ENCODE results near the gene TFAP2C.

The TFAP2C gene

GRCh38 chr20:56627122-56628014 is 1.7 kb upstream of the TFAP2C start:
- H3K36me3 ChIP-seq (ENCODE audit: insufficient read depth, low read length), result no peaks in the 10 kb centered on the region
- H3K9ac ChIP-seq (ENCODE audit: low read depth, low read length), result no peak overlapping the region
- H3K79me2 ChIP-seq (ENCODE audit: insufficient read depth, low read length), result no peaks in the 10 kb centered on the region
- no peaks in the 10 kb centered on the region for H3K4me1 ChIP-seq (ENCODE audit: insufficient read depth, low read length)
- H3K4me2 ChIP-seq (ENCODE audit: insufficient read depth, low read length), result no peak overlapping the region
- H3K27me3 ChIP-seq (ENCODE audit: insufficient read depth, low read length, poor library complexity), result no peaks in the 10 kb centered on the region
- H3K27ac ChIP-seq (ENCODE audit: low read length), result no peak overlapping the region
- H3K4me3 ChIP-seq (ENCODE audit: low read depth in 1 of 2, low read length in 2 of 2), result no peak overlapping the region
- DNase-seq (no peak), ATAC-seq (ENCODE audit: insufficient read depth, low read depth) (no peak)
- TF ChIP-seq CTCF (IDR thresholded peaks at IDR 0.05; ENCODE audit: borderline replicate concordance, extremely low read depth, low read length, poor library complexity, severe bottlenecking) (no peak), EZH2 (IDR thresholded peaks at IDR 0.05; ENCODE audit: borderline replicate concordance, low read depth, low read length, severe bottlenecking) (no peak)
- H3K9me3 ChIP-seq (ENCODE audit: insufficient read depth, low read length, severe bottlenecking), result peaks cover 4% of the 10 kb centered on the region
- no peak overlapping the region for H2AFZ ChIP-seq (ENCODE audit: low read depth, low read length)
- H4K20me1 ChIP-seq (ENCODE audit: insufficient read depth, low read length), result no peaks in the 10 kb centered on the region

GRCh38 chr20:56628015-56628872 is 862 bp upstream of the TFAP2C start:
- Histone ChIP-seq H3K9ac (ENCODE audit: low read depth, low read length) (no peak overlapping the region), H3K9me3 (ENCODE audit: insufficient read depth, low read length, severe bottlenecking) (peaks cover 4% of the 10 kb centered on the region), H3K4me3 (ENCODE audit: low read depth in 1 of 2, low read length in 2 of 2) (no peak overlapping the region), H3K4me2 (ENCODE audit: insufficient read depth, low read length) (no peak overlapping the region), H3K27me3 (ENCODE audit: insufficient read depth, low read length, poor library complexity) (peaks cover under 1% of the 10 kb centered on the region), H3K79me2 (ENCODE audit: insufficient read depth, low read length) (no peaks in the 10 kb centered on the region), H3K36me3 (ENCODE audit: insufficient read depth, low read length) (no peaks in the 10 kb centered on the region), H4K20me1 (ENCODE audit: insufficient read depth, low read length) (no peaks in the 10 kb centered on the region), H3K27ac (ENCODE audit: low read length) (no peak overlapping the region), H2AFZ (ENCODE audit: low read depth, low read length) (no peak overlapping the region), H3K4me1 (ENCODE audit: insufficient read depth, low read length) (no peaks in the 10 kb centered on the region)
- ATAC-seq (ENCODE audit: insufficient read depth, low read depth) (no peak), DNase-seq (no peak)
- TF ChIP-seq CTCF (IDR thresholded peaks at IDR 0.05; ENCODE audit: borderline replicate concordance, extremely low read depth, low read length, poor library complexity, severe bottlenecking), result no peak
- TF ChIP-seq EZH2 (IDR thresholded peaks at IDR 0.05; ENCODE audit: borderline replicate concordance, low read depth, low read length, severe bottlenecking), result no peak

GRCh38 chr20:56629464-56630085 is 469 bp downstream of the TFAP2C start:
- H3K27ac ChIP-seq (ENCODE audit: low read length), result no peak overlapping the region
- H3K79me2 ChIP-seq (ENCODE audit: insufficient read depth, low read length), result no peaks in the 10 kb centered on the region
- no peaks in the 10 kb centered on the region for H3K4me1 ChIP-seq (ENCODE audit: insufficient read depth, low read length)
- no peaks in the 10 kb centered on the region for H4K20me1 ChIP-seq (ENCODE audit: insufficient read depth, low read length)
- H3K36me3 ChIP-seq (ENCODE audit: insufficient read depth, low read length), result no peaks in the 10 kb centered on the region
- H3K9me3 ChIP-seq (ENCODE audit: insufficient read depth, low read length, severe bottlenecking), result peaks cover 4% of the 10 kb centered on the region
- no peak overlapping the region for H2AFZ ChIP-seq (ENCODE audit: low read depth, low read length)
- TF ChIP-seq CTCF (IDR thresholded peaks at IDR 0.05; ENCODE audit: borderline replicate concordance, extremely low read depth, low read length, poor library complexity, severe bottlenecking) (no peak), EZH2 (IDR thresholded peaks at IDR 0.05; ENCODE audit: borderline replicate concordance, low read depth, low read length, severe bottlenecking) (no peak)
- H3K27me3 ChIP-seq (ENCODE audit: insufficient read depth, low read length, poor library complexity), result peaks cover 7% of the 10 kb centered on the region
- no peak overlapping the region for H3K4me2 ChIP-seq (ENCODE audit: insufficient read depth, low read length)
- DNase-seq, result no peak
- H3K9ac ChIP-seq (ENCODE audit: low read depth, low read length), result no peak overlapping the region
- no peak for ATAC-seq (ENCODE audit: insufficient read depth, low read depth)
- no peak overlapping the region for H3K4me3 ChIP-seq (ENCODE audit: low read depth in 1 of 2, low read length in 2 of 2)

All from DND-41 (cell line).